NCI-H2081 (cell line): ENCODE results near the gene KICS2.
"Not testable (repeated sequence)": the region's sequence is repeated elsewhere in the genome, so short reads cannot be mapped to it uniquely, and the experiment has no call there.

ENCODE experiments used
- DNase-seq, 2 experiments: peaks; one replicate each; lab custom pipeline; 2025; lab: John Stamatoyannopoulos, UW

KICS2 gene

DNA sequence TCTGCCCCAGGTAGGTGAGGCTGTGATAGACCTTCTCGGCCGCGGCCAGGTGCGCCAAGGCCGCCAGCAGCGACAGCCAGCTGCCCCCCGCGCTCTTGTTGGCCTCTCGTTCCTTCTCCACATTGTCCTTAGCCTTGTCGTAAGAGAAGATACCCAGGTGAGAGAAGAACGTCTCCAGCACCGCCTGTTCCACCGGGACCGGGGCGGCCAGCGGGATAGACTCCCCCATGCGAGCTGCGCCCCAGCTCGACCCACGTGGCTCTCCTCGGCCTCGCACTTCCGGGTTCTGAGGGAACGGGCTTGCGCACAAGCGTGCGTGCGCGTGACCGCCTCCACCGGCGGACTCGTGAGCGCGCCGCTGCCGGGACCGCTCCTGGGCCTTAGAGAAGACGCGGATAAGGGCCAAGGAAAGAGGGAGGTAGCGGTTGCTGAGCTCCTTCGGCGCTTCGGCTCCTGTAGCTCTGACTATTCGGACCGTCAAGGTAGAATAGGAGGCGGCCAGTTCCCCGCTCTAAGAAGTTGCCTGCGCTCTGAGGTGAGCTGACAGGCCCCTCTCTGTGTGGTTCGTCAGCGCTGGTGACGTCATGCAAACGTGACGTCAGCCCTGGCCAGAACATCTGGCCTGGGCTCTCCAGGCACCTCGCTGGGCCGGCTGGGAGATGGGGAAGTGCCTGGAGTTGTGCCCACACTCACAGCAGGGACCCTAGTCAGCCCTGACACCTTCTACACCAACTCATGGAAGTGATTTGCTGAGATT is at the start of gene KICS2:
TSS of gene KICS2 (minus strand) at position 288 of the 757 bp plus-strand sequence. CDS start at position 229, 59 bp downstream.
- peak; percentile 90 to 94 for DNase-seq

DNA sequence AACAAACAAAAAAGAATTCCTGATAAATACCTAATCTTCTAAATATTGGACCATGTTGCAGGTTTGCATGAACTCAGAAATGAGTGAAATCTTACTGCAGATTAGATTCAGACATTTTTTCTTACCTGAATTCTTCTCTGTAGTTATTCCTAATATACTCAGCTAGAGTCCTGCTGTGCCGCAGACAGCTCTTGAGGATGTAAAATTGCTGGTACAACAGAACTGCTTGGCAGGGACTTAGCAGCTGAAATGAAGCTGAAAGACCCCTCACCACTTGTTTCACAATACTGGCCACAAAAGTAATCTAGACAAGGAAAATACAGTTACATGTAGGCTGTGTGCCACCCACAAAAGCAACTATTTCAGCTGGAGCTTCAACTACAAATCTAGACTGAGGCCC is 48.3 kb upstream of the KICS2 start:
- DNase-seq: no peak

DNA sequence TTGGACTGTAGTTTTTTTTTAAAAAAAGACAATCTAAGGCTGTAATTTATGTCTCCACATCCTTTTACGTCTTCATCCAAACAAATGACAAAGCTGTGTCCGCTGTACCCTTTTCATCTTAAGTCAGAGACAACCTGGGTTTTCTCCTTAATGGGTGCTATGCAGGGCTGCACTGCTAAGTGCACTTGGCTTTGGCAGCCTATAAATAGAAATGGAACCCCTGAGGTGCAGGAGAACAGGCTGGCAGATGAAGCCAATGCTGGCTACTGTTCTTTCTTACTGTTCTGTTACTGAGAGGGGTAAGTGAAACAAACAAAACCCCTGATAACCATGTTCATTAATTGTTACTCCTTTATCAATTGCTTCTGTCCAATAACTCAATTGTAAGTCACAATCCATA is 47.1 kb upstream of the KICS2 start:
- peak in 1 of 2 experiments; percentile 43 for DNase-seq

DNA sequence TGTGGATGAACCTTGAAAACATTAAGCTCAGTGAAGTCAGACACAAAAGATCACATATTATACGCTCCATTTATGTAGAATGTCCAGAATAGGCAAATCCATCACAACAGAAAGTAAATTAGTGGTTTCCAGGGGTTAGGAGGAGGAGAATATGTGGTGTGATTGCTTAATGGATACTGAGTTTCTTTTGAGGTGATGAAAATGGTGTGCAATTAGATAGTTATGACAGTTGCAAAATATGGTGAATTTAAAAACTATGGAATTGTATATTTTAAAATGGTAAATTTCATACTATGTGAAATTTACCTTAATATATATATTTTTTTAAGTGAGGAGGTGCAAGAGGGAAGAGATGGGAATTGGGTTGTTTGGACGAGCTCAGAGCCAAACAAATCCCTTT is 46.3 kb upstream of the KICS2 start:
- no peak for DNase-seq

DNA sequence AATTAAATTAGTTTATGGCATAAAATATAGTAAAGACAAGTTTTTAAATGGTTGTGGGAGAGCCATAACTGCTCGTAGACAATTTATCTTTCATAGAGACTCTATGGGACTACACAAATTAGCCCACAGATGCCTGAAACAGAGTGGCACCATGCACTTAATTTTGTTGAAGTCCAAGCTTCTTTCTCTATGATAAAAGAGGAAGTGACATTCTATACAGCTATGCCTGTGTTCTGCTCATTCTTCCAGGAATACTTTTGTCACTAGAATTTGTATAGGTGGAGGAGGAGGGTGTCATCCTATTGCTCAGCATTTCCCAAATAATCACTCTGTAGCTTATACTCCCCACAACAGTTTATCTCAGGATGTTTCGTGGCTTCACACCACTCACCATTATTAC is 43.7 kb upstream of the KICS2 start:
- DNase-seq: no peak

DNA sequence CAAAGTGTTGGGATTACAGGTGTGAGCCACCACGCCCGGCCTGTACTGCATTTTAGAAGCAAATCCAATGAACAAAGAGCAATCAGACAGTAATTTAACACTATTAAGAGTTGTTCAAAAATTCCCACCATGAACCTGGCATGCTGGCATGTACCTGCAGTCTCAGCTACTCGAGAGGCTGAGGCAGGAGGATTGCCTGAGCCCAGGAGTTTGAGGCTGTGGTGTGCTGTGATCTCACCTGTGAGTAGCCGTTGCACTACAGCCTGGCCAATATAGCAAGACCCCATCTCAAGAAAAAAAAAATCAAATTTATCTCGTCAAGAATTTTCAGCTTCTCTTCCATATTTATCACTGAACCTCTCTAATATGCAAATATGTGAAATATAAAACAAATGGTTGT is 39.7 kb upstream of the KICS2 start:
- no peak for DNase-seq

DNA sequence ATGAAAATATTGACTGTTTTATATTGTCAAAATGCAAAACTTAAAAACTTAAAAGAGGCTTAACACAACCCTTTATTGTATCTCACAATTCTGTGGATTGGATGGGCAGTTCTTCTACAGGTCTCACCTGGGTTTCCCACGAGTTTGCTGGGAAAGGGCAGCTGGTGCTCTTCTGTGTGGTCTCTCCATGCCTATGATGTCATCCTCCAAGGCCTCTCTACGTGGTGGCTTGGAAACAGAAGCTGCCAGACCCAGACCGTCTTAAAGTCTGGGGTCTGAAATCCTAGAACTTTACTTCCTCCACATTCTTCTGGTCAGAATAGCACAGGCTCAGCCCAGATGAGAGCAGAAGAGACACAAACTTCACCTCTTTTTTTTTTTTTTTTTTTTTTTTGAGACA is 36.5 kb upstream of the KICS2 start:
- no peak for DNase-seq

DNA sequence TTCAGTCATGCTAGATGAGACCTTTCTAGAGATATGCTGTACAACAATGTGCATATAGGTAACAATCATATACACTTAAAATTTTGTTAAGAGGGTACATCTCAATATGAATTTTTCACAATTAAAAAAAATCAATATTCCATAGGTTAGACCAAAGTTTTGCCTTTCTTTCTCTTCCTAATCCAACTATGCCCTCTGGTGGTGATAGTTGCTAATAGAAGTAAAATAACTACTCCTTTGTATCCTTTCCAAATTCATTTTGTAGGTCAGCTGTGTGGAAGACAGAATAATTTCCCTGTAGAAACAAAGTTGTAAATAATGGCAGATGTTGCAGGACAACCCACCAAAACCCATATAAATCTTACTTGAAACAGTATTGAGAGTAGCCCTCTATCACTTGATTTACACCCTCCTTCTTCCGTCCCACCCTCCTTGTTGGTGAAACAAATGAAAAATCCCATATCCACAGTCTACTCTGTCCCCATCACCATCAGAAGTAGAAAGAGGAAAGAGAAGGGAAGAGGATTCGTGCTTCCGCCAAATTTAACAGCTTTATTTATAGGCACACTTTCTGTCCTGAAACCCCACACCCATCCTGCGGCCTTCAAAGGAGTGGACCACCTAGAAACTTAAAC is 34.2 kb upstream of the KICS2 start:
- DNase-seq: peak; percentile 64 to 80

DNA sequence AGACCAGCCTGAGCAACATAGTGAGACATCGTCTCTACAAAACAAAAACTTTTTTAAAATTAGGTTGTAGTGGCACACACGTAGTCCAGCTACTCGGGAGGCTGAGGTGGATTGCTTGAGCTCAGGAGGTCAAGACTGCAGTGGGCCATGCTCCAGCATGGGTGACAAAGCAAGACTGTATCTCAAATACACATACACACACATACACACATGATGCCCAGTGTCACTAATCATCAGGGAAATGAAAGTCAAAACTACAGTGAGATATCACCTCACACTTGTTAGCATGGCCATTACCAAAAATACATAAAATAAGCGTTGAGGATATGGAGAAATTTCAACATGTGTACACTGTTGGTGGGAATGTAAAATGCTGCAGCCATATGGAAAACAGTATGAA is 33.2 kb upstream of the KICS2 start:
- no peak for DNase-seq

DNA sequence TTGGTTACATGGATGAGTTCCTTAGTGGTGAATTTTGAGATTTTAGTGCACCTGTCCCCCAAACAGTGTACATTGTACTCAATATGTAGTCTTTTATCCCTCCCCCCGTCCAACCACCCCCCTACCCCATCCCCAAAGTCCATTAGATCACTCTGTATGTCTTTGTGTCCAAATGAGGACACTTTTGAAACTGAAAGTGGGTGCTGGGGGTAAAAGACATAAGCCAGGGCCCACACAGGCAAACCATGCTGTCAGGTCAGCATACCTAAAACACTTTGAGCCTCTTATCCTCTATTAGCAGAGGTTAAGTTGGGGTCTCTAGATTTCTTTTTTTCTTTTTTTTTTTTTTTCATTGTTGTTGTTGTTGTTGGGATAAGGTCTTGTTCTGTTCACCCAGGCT is 31.3 kb upstream of the KICS2 start:
- DNase-seq: no peak

DNA sequence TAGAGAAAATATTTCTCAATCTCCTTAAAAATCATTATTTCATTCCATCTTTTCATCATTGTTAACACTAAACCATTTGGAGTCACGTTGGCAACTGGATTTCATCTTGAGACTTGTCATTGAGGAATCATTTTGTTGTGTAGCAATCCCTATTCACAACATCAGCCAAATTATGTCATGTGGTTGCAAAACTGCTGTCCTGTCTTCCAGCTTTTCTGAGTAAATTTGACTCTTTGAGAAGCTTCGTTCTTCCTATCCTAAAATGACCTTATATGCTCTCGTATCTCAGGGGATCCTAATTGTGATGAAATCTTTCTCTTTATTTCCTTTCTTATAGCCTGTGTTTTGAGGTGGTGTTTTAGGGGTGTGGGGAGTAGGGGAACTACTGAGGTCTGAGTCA is 30.6 kb upstream of the KICS2 start:
- DNase-seq: no peak

DNA sequence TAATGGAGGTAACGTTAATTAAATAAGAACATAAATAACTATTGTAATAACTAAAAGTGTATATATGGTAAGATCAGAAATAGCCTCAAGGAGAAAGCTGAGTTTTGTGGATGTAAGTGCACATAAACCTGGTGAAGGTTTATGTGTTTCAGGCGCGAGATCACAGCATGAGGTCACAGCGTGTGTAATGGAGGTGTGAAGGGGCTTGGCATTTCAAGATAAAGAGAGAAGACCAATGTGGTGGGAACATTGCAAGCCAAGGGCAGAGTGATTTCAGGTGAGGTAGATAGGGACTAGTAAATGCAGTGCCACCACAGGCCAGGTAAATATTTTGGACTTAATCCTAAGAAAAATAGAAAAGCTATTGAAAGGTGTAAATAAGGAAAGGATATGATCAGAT is 21.7 kb upstream of the KICS2 start:
- DNase-seq: no peak

DNA sequence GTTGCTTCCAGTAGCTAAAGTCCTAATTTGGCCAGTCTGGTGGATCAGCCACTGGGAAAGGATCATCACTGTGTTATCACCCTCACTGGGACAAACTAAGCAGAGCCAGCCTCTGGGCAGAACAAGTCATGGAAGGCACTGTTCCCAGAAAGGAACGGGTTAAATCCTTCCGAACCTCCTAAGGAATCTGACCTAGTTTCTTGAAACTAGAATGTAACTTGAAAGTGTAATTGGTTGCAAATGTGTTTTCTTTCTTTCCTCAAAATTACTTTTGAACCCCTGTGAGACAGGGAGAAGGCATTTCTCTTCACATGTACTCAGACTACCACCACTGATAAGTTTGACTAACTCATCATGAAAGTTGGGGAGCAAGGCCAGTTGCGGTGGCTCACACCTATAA is 18.7 kb upstream of the KICS2 start:
- no peak for DNase-seq

DNA sequence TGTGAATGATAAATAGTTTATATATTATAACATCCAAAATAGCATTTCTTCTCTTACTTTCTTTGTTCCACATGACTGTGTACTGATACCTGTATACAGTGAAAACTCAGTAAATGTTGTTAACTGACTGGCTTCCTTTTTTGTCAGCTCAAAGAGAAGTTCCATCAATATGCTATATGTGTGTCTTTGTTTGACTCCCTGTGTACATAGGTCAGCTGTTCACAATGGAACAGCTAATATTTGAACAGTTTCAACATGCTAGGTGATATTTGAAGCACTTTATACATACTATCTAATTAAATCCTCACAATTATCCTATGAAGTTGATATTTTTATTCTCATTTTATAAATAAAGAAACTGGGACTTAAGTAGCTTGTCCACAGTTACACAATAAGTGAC is 15.3 kb upstream of the KICS2 start:
- peak in 1 of 2 experiments; percentile 38 for DNase-seq

DNA sequence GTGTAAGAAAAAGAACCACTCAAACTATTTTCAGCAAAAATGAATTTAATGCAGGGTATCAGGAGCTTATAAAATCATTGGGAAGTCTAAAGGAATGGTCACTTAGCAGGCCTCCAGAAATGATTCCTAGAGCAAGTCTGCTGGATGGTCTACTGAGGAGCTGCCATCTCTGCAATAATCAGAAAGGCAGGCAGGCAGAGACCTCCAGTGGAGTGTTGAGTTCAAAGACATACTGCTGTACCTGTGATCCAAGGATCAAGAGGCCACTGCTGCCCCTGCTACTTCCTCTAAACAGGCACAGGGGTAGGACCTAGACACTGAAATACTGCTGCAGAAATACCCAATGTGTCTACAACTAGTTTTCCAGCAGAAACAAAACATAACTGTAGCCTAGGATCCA is 14.5 kb upstream of the KICS2 start:
- DNase-seq: no peak

DNA sequence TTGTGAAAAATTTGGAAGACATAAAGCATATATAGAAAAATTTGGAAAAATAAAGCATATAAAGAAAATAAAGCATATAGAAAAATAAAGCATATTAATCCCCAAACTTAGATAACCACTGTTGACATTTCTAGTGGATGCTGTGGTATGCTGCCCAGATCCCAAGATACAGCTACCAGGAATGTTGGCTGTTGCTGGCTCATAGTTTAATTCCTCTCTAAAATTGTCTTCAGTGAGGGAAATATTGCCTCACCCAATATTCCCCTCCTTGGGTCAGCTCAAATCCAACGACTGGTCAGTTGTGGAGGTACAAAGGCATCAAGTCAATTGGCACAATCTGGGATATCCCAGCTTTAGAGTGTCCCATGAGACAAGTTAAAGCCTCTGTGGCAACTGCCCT is 10.1 kb upstream of the KICS2 start:
- no peak for DNase-seq

DNA sequence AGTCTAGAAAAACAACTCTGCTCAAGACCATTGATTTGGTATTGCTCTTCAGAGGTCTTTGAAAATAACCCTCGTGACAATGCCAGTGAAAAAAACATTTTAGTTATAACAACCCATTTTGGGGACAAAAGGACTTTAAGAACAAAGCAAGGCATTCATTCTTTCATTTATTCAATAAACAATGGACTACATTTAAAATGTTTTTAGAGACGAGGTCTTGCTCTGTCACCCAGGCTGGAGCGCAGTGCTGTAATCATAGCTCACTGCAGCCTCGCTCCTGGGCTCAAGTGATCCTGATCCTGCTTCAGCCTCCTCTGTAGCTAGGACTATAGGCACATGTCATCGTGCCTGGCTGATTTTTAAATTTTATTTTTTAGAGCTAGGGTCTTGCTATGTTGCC is 7.7 kb upstream of the KICS2 start:
- DNase-seq: no peak

DNA sequence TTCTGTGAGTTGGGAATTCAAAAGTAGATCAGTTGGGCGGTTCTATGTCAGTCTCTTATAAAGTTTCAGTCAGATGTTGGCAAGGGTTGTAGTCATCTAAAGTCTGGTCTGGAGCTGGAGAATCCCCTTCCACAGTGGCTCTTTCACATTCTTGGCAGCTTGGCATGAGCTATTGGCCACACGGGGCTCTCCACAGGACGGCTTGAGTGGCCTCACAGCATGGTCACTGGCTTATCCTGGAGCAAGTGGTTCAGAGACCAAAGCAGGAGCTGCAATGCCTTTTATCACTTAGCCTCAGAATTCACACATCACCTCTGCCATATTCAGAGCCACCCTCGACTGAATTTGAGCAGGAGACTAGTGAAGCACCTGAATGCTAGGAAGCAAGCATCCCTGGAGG is 7.1 kb upstream of the KICS2 start:
- no peak for DNase-seq

DNA sequence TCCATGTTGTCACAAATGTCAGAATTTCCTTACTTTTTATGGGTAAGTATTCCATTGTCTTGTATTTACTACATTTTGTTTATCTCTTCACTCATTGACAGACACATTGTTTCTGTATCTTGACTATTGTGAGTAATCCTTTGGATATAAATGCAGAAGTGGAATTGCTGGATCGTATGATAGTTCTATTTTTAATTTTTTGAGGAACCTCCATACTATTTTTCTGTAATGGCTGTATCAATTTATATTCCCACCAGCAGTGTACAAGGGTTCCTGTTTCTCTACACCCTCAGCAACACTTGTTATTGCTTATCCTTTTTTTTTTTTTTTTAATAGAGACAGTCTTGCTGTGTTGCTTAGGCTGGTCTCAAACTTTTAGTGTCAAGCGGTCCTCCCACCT is 3.5 kb upstream of the KICS2 start:
- DNase-seq: no peak

DNA sequence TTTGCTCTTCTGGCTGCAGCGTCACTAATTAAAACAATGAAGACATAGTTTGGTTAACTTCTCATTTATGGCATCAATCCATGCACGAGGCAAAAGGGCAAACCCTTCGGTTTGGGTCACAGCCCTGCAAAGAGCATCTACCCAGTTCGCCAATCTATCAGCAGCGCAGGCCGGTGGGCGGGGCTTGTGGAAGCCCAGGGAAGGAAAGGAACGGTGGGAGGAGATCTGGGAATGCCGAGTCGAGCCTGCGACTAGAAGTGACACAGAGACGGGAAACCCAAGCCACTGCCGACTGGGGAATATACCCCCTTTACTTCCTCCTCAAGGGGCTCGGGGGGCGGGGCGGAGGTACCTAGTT is 466 bp downstream of the KICS2 start:
- DNase-seq: peak; percentile 84 to 87

DNA sequence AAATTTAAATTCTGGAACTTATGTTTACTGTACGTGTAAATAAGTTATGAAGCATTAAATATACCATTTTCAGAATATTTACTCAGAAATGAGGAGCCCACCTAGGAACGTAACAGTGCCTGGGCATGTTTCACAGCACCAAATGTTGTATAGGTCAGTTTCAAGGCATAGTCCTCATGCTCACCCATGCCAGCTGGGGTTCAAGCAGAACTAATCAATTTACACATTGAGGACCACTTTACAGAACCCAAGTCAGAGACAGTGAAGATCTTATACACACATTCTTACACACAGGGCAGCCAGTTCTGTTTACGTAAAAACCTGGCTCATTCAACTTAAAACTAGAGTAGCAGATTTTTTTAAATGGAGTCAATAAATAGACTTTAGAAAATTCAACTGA is 2.0 kb downstream of the KICS2 start:
- DNase-seq: no peak

DNA sequence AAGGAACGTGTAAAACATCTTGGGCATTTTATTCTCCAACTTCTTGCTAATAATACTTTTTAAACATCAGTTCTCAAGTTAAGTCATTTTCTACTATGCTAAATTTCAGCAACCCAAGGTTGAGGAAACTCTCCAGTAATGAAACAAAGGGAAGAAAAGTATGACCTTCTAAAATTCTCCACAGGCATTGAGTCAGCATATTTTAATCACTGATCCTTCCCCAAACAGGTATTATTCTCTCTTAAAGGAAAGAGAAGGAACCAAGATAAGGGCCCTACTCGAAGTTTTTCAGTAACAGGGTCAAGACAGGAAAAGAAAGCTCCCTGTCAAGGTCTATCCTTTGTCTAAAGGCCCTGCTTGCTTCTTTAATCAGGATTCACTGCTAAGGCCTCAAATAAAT is 3.0 kb downstream of the KICS2 start:
- no peak for DNase-seq

DNA sequence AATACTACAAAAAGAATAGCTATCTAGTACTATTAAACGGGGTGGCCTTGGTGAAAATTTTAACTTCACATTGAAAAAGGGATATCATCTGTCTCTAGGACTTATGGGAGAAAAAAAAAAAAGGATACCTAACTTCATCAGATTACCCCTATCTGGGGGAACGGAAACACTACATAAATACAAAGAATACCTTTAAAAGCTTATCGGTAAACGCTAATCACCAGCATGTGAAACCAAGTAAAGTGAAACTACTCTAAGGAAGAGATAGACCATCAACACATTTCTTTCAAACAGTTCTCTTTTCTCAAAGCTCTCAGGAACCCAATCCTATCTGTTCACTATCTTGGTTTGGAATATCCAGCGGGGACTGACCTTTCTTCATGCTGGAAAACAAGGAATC is 3.5 kb downstream of the KICS2 start:
- no peak for DNase-seq

DNA sequence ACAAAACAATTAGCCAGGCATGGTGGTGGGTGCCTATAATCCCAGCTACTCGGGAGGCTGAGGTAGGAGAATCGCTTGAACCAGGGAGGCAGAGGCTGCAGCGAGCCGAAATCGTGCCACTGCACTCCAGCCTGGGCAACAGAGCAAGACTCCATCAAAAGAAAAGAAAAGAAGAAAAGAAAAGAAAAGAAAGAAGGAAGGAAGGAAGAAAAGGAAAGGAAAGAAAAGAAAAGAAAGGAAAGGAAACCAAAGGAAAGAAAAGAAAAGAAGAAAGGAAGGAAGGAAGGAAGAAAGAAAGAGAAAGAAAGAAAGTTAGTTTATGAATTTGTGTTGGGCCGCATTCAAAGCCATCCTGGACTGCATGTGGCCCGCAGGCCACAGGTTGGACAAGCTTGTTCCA is 4.5 kb downstream of the KICS2 start:
- not testable (repeated sequence) for DNase-seq
